Medulla oblongata (tissue), 1 donor: ENCODE results near the gene PROSER1.
"Not testable (repeated sequence)": the region's sequence is repeated elsewhere in the genome, so short reads cannot be mapped to it uniquely, and the experiment has no call there.

Experiments used
- DNase-seq: peaks from one replicate; pipeline ENCODE4 v3.0.0-alpha.2; 2015; ENCODE audit errors: extremely low spot score

The PROSER1 gene

DNA sequence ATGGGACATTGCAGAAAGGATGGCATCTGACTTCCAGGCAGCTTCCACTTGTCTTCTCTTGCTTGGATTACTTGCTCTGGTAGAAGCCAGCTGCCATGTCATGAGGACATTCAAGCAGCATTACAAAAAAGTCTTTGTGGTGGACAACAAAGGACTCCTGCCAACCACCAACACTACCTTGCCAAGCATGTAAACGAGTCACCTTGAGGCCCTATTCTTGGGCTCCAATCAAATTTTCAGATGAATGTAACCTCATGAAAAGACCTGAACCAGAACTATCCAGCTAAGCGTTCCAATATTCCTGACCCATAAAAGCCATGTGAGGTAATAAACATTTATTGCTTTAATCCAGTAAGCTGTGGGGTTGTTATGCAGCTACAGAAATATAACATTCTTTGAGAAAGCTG lies 12.5 kb downstream of the PROSER1 start:
- peak; percentile 27 for DNase-seq

GRCh38 chr13:39023761-39024160 lies 14.1 kb downstream of the PROSER1 start:
- DNase-seq: no peak

- no peak for DNase-seq
Observed at GRCh38 chr13:39023316-39023715, 14.6 kb downstream of the PROSER1 start.

DNA sequence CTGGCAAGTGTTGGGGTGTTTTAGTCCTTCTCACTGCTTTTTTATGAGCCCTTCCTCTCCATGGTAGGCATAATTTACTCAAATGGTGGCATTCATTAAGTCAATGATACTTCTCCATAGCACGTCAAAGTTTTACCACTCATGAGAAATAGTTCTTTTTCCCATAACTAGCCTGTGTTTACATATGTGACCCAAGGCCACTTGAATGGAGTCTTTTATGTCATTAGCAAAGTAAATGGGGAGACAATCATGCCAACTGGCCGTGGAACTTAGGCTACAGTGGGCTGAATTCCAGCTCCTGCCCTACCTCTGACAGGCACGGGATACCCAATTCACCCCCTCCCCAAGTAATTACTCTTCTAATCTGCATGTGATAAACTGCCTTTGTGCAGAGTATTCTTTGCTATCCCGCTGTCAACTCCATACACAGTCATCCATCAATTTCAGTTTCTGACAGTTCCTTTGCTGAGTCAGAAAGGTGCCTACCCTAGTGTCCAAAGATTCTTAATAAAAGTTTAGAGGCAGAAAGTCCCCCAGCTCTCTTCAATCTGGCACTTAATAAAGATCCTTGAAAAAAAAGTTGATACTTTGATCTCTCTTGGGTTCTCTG lies 16.9 kb downstream of the PROSER1 start:
- DNase-seq: no peak

- peak; percentile 70 for DNase-seq
Observed at GRCh38 chr13:39016787-39017186, 21.1 kb downstream of the PROSER1 start.

DNA sequence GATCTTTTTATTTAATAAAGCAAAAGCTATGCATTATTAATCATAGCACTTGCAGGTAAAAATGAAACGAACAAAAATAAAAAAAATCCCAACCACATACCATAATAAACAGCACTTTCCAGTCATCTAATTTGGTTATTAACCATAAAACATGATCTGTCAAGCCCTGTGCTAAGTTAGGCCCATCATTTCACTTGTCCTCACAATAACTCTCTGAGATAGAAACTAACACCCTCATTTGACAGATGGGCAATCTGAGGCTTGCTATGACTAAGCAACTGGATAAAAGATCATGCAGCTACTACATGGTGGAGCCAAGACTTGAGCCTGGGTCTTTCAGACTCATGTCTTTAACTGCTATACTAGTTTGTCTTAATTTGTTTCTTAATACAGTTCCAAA lies 21.8 kb downstream of the PROSER1 start:
- no peak for DNase-seq

DNA sequence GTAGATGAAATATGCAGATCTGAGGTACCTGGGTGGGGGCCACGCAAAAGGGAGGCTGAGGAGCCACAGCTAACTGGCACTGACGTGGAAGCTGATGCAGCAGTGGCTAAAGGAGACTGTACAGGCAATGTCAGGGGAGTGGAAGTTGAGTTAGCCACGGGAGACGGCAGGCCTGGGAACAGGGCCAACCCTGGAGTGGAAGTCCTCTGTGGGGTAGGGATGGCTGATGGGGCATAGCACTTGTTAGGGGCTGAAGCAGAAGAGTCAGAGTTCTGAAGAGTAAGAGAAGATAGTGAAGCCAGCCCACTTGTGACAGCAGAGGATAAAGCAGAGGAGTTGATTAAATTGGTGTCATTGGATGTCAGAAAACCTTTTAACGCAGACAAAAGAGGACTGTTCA lies 24.4 kb downstream of the PROSER1 start:
- DNase-seq: no peak

GRCh38 chr13:39012608-39013007 lies 25.3 kb downstream of the PROSER1 start:
- DNase-seq: no peak

DNA sequence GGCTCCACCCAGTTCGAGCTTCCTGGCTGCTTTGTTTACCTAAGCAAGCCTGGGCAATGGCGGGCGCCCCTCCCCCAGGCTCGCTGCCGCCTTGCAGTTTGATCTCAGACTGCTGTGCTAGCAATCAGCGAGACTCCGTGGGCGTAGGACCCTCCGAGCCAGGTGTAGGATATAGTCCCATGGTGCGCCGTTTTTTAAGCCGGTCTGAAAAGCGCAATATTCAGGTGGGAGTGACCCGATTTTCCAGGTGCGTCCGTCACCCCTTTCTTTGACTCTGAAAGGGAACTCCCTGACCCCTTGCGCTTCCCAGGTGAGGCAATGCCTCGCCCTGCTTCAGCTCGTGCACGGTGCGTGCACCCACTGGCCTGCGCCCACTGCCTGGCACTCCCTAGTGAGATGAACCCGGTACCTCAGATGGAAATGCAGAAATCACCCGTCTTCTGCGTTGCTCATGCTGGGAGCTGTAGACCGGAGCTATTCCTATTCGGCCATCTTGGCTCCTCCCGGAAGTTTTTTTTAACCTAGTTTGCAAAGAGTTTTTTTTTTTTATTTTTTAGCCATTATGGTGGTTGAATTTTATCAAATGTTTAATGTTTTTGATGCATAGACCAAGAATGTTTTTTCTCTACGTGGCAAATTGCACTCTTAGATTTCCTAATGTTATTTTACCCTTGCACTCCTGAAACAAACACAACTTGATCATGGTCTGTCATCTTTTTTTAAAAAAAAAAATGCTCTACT lies 31.3 kb downstream of the PROSER1 start:
- not testable (repeated sequence) for DNase-seq

DNA sequence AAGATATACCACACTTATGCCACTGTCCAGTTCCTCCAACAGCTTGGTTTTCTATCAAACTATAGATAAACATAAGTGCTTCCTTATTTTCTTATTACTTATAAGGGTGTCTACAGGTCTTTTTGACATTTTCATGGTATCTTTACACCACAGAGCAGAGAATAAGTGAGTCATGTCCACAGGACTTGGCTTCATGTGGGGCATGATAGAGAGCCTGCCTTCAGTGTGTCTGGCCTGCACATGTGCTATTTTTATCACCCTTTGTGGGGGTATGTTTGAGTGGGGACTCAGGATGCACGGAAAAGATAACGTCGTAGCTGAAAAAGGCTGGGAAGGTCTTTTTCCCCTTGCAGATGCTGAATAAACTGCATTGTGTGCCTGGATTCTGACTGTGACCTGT lies 39.1 kb downstream of the PROSER1 start:
- no peak for DNase-seq

GRCh38 chr13:38993381-38993780 lies 44.5 kb downstream of the PROSER1 start:
- DNase-seq: no peak

DNA sequence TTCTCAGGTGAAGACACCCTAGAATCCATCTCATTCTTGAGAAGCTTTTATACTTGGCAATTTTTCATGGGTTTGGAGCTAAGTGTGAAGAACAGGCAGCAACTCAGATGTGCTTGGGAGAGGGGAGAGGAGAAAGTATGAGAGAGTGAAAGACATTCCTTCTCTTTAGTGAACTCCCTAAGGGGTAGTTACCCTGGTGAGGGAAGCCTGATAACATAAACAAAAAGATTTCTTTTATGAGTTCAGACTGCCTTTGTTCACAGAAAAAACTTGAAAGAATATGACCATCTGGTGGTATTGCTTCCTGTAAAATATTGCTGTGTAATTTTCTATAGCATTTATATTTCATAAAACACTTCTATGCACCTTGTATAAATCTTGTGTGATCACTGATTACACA lies 47.2 kb downstream of the PROSER1 start, which contains the start of gene STOML3:
STOML3 (minus strand) TSS at position 139 of the 400 bp plus-strand sequence; CDS start at position 29, 110 bp downstream.
- DNase-seq: no peak

DNA sequence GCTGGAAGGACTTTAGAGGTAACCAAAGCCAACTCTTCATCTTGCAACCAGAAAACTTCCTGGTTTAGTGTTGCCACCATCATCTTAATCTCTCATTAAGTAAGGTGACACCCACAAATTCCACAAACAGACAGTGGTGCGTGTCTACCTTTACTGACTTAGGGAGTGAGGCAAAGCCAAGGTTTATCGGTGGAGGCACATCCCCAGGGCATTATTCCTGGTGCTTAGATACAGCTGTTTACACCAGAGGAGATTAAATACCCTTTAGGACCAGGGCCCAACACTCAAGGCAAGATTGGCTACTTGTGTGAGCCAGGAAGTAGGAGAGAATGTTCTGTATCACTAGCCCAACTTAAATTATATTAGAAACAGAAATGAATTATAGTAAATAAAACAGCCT lies 56.8 kb downstream of the PROSER1 start:
- no peak for DNase-seq

DNA sequence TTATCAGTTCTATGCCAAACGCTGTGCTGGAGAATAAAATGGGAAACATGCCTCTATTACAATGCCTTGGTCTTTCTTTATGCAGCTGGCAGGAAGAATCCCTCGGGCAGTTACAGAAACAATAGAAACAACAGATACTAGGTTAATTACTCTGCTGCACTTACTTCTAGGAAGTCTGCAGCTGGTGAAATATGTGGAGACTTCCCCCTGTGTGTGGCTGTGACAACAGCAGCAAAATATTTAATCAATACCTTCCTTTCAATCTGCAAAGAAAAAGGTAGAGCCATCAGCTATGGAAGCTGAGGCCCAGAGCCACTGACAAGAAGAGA lies 57.2 kb downstream of the PROSER1 start:
- DNase-seq: no peak

DNA sequence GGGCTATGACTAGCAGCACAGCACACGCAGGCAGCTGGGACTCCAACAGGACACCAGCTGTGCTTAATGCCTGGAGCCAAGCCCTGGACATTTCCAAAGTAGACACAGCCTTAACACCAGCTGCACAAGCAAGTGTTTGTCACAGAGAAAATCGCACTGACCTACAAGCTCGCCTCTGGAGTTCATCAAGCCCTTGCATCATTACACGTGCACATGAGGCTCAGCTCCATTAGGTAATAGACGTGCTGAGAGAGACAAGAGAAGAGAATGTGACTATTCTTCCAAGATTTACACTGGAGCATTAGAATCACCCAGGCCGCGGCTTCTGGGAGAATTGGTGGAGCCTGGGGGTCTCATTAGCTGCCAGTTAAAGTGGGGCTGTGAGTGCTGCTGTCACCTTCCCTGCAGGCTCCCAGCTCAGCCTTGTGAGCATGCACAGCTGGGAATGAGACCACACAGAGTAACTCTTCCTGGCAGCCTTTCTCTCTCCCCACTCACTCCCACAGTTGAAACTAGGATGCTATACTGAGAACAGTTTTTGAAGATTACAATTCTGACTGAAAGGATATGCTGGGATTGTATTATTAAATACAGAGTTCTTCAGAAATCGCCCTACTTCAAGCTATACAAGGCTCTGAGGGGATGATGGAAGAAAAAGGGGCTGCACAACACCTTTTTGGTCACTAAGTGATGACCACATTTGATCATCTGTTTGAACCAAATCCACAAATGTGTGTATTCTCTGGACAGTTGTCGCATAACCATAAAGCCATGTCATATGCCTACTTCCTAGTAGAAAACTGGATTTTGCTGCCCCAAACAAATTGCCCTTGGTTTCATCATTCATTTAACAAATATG lies 57.8 kb downstream of the PROSER1 start:
- DNase-seq: peak; percentile 46

- DNase-seq: no peak
Observed at GRCh38 chr13:38970380-38971051, 67.4 kb downstream of the PROSER1 start.

- DNase-seq: no peak
Observed at GRCh38 chr13:38969187-38969586, 68.7 kb downstream of the PROSER1 start.

GRCh38 chr13:38967446-38967845 lies 70.4 kb downstream of the PROSER1 start:
- no peak for DNase-seq

- no peak for DNase-seq
Observed at GRCh38 chr13:38965281-38965680, 72.6 kb downstream of the PROSER1 start.

DNA sequence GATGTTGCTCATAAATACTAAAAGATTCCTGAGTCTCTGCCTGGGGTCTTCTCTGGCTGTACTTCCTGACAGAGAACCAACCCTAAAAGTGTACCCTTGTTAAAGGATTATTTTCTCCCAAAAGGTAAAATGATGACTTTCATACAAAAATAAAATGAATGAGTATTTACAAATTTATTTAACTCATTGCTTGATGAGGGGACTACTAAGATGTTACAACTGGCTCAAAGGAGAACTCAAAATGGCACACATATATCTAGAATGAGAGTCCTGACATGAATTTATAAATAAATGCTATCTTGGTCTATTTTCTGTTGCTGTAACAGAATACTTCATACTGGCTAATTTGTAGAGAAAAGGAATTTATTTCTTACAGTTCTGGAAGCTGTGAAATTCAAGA lies 77.7 kb downstream of the PROSER1 start:
- no peak for DNase-seq
